ENCODE measurements around the gene WDR31.
"Not testable (repeated sequence)": the region's sequence is repeated elsewhere in the genome, so short reads cannot be mapped to it uniquely, and the experiment has no call there.

The WDR31 gene

DNA sequence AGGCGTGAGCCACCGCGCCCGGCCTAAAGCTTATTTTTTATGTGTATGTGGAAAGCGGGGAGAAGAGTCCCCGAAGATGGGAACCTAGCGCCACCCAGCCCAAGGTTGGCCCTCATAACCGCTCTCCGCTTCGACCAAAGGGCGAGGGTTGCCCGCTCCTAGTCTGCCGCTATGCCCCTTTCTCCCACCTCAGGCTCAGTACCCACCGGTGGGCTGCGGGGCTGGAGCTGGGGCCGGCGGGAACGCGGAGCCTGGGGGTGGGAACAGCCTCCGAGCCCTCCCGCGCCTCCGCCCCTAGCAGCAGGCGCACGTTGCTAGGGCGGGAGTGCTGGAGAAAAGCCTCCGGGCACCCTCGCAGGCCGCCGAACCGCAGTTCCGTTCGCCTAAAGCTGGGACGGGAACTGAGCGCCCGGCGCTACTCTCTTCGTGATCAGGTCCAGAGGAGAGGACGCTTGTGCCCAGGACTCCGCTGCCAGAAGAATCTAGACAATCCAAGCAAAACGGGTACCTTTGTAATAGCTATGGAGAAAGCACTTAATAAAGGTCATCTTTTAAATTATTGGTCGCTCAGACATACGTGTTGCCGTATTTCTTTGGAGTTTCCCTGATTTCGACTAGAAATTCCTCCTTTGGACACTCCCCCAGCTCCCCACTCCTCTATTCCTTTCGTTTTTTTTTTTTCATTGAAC, at the start of gene WDR31:
Gene WDR31, minus strand, starts transcription at position 265 of the 689 bp plus-strand sequence. CDS start 8,253 bp downstream, outside the sequence.
- peak; percentile 84 for DNase-seq

DNA sequence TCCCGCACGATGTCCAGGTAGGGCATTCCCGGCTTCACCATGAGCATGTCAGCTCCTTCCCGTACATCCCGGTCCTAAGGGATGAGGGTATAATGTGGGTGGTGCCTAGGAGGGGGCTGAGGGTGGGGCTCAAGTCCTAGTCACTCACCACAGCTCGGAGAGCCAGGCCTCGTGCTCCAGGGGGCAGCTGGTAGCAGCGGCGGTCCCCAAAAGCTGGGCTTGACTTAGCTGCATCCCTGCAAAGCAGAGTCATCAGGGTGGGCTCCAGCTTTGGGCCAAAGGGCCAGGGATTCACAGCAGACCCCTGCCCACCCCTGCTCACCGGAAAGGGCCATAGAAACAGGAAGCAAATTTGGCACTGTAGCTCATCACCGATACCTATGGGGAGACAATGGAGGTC, 49.4 kb upstream of the WDR31 start:
- no peak for DNase-seq

DNA sequence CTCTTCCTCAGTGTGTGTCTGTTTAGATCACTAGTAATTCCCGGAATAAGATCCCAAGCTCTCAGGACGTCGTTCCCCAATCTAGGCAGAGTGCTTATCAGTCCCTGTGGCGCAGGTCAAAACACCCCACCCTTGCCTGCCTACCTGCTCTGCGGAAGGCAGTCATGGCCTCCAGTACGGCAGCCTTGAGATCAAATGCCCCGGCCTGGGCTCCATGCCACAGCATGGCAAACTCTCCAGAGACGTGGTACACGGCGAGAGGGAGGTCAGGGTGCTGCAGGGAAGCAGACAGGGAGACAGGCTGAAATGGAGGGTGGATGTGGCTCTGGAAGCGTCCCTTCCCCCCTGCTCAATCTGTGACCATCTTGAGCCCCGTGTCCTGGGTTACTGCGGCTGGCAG, 48.8 kb upstream of the WDR31 start:
- no peak for DNase-seq

DNA sequence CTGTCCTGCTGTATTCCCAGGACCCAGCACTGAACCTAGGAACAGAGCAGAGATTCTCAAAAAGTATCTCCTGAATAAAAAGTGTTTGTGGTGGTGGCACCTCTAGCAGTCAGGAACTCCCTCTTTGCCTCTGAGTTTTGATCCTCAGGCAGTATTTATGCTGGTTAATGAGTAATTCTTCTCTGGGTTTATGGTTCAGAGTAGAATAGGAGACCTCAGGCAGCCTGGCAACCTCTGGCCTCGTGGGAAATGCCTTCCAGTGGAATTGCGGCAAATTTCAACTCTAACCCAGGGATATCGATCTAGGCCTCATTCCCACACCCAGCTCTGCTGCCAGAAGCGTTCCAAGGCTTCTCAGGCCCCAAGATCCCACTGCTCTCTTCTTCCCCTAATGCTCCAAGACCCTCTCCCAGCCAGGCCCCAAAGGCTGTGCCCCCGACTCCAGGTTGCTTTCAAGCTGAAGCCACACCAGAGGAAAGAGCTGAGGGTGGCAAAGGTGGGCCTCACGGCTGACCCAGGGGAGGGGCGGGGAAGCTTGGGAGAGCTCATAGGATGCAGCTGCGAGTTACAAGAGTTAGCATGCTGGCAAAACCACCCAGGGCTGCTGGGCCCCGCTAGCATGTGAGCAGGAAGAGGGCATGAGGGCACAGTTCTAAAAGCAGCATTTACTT, 47.6 kb upstream of the WDR31 start:
- no peak for DNase-seq

DNA sequence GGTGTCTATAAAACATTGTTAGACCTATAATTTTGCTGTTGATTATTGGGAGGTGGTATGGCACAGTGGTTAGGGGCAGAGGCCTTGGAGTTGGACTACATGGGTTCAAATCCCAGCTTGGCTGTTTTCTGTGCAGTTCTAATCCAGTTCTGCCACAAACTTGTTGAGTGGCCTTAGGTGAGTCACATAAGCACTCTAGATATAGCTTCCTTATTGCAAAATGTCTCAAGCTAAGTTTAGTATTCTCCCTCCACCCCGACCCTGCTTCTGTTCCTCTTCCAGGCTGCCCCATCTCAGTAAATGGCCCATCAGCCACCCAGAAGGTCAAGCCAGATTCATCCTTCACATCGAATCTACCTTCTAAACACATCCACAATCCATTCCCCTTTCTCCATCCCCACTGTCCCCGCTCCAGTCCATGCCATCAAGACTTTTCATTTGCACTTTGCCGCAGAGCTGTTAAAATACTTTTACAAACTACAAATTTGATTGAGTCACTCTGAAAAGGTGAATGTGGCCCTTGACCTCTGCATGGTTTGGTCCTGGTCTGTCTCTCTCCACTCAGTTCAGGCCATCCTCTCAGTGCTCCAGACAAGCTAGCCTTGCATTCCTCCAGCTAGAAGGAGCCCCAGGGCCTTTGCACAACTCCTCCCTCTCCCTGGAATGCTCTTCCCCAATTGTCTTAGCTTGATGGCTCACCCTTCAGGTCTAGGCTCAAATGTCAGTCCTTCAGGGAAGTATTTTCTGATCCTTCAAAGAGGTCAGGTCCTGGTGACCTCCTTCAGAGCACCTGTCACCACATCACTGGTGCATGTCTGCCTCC, 46.7 kb upstream of the WDR31 start:
- no peak for DNase-seq

DNA sequence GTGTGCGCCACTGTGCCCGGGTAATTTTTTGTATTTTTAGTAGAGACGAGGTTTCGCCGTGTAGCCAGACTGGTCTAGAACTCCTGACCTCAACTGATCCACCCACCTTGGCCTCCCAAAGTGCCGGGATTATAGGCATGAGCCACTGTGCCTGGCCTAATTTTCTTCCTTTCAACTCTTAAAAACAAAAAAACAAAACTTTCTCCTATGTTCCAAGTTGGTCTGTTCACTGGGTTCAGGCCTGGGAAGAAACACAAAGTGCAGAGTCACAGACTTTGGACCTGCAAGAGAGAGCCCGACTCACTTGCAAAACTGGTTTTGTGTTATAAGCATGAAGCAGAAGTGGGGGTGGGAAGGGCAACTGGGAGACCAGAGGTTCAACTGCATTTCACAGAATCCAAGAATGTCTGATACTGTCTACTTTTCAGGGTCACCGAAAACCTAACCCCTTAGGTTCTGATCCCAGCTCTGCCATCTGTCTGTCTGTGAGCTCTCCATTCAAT, 41.9 kb upstream of the WDR31 start:
- no peak for DNase-seq

DNA sequence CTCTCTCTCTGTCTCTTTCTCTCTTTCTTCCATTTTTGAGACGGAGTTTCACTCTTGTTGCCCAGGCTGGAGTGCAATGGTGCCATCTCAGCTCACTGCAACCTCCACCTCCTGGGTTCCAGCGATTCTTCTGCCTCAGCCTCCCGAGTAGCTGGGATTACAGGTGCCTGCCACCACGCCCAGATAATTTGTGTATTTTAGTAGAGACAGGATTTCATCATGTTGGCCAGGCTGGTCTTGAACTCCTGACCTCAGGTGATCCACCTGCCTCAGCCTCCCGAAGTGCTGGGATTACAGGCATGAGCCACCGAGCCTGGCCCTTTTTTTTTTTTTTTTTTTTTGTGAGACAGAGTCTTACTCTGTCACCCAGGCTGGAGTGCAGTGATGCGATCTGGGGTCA, 41.4 kb upstream of the WDR31 start:
- DNase-seq = not testable (repeated sequence)

DNA sequence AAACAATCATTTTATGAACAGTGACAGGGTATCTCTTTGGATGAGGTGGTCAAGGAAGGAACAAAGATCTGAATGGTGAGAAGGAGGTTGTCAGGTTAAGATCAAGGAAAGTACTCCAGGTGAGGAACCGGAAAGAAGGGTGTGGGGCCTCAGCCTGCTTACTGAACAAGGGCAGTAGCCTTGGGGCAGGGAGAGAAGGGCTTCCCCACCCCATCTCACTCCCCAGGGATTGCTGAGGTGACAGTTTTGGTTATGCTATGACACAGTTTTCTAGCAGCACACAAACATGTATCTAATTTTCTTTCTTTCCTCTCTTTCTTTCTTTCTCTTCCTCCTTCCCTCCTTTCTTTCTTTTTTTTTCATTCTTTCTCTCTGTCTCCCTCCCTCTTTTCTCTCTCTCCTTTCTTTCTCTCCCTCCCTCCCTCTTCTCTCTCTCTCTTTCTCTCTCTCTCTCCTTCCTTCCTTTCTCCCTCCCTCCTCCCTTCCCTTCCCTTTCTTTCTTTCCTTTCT, 40.8 kb upstream of the WDR31 start:
- DNase-seq = no peak

DNA sequence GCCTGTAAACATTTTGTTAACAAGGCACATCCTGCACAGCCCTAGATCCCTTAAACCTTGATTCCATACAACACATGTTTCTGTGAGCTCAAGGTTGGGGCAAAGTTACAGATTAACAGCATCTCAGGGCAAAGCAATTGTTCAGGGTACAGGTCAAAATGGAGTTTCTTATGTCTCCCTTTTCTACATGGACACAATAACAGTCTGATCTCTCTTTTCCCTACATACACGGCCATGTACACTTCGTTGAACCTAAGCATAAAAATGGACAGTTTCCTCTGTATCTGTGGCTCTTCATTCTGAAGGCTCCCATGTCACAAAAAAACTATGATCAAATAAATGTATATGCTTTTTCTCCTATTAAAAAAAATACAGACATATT, 39.7 kb upstream of the WDR31 start:
- not testable (repeated sequence) for DNase-seq

DNA sequence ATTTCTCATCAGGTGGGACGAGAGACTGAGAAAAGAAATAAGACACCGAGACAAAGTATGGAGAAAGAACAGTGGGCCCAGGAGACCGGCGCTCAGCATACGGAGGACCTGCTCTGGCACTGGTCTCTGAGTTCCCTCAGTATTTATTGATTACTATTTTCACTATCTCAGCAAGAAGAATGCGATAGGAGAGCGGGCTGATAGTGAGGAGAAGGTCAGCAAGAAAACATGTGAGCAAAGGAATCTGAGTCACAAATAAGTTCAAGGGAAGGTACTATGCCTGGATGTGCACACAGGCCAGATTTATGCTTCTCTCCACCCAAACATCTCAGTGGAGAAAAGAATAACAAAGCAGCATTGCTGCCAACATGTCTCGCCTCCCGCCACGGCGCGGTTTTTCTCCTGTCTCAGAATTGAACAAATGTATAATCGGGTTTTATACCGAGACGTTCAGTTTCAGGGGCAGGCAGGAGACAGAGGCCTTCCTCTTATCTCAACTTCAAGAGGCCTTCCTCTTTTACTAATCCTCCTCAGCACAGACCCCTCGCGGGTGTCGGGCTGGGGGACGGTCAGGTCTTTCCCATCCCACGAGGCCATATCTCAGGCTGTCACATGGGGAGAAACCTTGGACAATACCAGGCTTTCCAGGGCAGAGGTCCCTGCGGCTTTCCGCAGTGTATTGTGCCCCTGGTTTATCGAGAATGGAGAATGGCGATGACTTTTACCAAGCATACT, 39.2 kb upstream of the WDR31 start:
- not testable (repeated sequence) for DNase-seq

DNA sequence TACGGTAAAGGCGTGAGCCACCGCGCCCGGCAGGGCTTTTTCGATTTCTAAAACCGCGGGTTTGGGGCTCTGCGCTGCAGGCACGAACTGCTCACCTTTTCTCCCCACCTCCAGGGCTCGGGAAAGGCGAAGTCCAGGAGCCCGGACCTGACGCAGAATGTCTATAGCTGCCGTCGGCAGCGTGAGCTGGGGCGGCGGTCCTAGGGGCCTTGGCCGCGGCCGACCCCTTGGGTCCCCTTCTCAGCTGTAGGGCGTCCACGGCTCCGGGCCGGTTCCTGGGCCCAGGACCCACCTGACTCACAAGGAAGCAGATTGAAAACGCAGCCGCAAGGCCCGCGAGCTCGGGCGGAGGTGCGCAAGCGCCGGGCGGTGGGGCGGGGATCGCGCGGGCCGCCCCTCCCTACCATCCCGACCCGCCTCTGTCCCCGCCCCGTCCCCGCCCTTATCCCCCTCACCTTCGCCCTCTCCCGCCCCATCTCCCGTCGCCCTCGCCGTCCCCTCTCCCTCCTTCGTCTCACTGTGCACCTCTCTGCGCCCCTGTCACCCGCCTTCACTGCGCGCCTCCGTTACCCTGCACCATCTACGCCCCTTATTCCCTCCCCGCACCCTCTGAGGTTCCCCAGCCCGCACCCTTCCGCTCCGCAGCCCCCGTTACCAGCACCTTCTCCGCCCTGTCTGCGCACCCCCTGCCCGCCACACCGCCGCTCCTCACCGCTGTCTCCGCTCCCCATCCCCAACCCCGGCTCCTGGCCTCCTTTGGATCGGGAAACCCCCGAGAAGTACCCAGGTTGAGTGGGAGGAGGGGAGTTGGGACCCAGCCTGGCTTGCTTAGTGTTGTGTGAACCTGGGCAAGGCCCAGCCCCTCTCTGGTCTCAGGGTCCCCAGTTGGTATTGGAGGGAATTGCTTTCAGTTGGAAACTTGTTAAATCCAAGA, 36.8 kb upstream of the WDR31 start, which contains the start of gene HDHD3:
Gene HDHD3, minus strand, starts transcription at position 353 of the 934 bp plus-strand sequence. CDS start 2,632 bp downstream, outside the sequence.
- DNase-seq = peak; percentile 60

DNA sequence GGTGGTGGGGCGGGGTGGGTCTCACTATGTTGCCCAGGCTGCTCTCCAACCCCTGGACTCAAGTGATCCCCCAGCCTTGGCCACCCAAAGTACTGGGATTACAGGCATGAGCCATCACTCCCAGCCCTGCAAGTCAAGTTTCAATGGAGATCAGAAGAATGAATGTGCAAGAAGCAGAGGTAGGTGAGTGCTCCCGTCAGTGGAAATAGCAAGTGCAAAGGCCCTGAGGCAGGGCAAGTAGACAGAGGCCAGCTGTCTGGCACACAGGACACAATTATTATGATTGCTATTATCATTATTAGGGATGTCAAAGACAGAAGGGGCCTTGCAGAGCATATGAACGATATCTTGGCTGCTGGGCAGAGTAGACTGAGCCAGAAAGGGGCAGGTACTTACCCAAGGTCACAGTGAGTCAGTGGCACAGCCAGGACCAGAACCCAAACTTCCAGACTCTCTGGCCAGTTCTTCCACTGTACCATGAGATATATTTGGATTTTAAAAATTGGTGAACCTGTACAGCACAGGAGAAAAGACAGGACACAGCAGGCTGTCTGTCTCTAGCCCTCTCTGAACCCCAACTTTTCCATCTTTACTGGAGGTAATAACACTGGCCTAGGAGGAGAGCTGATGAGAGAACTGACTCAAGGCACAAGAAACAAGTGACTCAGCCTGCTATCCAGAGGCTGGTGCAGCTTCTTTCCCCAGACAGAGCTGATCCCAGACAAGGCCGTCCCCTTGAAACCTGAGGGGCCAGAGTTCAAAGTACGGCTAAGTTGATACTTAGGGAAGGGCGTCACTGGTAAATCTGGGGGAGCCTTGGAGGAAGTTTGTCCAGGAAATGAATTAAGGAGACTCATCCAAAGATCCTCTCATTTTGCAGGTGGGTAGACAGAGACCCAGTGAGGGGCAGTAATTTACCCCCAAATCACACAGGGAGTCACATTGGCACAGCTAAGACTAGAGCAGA, 35.3 kb upstream of the WDR31 start:
- DNase-seq = peak; percentile 21

DNA sequence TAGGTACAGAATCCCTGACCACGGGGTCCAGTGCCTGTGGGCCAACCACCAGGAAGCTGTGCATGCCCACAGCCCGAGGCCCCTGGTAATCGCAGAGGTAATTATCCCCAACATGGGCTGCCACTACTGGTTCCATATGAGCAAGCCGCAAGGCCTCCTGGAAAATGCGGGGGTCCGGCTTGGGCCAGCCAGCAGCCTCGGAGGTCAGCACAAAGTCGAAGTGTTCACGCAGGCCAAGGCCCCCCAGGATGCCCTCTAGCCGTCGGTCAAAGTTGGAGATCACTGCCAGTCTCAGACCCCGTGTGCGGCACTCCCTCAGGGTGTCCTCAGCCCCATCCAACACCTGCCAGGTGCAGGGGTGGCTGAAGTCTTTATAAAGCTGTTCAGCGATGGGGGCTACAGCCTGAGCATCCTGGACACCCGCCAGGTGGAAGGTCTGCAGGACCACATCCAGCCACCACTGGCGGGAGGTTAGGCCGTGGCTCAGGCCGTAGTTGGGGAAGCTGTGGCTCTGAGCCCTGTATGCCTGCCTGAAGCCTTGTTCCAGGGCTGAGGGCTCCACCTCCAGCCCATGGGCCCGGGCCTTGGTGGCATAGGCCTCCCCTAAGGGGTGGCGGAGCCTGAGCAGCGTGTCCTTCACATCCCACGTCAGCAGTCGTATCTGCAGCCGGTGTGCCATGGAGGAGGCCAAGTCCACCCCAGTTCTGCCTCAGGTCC, 33.8 kb upstream of the WDR31 start:
- DNase-seq = no peak

DNA sequence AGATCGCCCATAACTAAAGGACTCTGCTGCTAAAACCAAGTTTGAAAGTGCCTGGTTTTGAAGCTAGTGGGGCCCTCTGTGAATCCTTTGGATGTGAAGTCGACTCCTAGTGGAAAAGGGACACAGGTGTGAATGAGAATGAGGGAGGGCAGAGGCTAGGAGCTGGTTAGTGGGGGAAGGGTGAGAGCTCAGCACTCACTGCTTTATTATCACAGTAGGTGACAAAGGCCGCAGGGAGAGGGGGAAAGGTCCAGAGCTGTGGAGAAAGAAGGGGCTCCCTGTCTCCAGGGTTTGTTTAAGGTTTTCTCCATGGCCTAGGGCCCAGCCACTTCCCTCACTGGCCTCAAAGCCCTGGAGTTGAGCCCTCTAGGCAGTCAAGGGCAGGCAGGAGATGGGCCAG, 33.2 kb upstream of the WDR31 start:
- DNase-seq = no peak

DNA sequence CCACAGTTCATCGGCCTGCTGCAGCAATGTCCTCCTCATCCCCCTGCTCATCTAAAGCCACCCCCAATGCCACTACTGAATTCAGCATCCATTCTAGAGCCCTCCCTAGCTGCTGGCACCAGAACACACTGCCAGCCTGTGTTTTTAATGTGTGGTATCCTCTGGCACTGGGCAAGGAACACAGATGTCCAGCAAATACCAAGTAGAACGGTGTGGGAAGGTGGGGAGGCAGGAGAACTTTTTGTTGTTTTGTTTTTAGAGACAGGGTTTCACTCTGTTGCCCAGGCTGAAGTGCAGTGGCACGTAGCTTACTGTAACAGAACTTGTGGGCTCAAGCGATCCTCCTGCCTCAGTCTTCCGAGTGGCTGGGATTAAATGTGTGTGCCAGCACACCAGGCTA, 32.0 kb upstream of the WDR31 start:
- no peak for DNase-seq

DNA sequence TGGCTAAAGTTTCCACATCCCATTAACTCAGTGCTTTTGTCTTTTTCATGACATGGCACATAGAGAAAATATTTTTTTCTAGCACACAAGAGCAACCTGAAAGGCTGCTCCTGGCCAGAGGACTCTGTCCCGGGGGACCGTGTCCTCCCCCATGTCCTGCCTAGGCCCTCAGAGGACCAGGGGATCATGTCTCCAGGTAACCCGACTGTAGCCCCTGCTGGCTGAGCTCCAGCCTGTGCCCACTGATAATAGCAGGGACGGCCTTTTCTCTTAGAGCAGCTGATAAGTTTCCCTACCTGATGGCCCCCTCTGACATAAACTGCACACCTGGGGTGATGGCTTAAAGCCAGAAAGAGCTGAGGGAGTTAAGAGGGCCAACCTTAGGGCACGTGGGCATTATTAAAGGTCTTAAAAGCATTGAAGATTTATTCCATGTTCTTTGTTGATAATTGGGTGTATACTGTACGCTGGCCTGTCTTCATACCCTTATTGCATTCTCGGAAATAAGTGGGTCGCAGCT, 30.8 kb upstream of the WDR31 start:
- no peak for DNase-seq

DNA sequence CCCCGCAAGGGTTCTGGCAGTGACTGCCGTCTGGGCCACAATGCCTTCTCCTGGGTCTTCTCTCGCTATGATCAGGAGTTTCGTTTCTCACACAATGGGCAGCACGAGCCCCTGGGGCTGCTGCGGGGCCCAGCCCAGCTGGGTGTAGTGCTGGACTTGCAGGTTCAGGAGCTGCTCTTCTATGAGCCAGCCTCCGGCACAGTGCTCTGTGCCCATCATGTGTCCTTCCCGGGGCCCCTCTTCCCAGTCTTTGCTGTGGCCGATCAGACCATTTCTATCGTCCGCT, 29.7 kb upstream of the WDR31 start:
- no peak for DNase-seq

DNA sequence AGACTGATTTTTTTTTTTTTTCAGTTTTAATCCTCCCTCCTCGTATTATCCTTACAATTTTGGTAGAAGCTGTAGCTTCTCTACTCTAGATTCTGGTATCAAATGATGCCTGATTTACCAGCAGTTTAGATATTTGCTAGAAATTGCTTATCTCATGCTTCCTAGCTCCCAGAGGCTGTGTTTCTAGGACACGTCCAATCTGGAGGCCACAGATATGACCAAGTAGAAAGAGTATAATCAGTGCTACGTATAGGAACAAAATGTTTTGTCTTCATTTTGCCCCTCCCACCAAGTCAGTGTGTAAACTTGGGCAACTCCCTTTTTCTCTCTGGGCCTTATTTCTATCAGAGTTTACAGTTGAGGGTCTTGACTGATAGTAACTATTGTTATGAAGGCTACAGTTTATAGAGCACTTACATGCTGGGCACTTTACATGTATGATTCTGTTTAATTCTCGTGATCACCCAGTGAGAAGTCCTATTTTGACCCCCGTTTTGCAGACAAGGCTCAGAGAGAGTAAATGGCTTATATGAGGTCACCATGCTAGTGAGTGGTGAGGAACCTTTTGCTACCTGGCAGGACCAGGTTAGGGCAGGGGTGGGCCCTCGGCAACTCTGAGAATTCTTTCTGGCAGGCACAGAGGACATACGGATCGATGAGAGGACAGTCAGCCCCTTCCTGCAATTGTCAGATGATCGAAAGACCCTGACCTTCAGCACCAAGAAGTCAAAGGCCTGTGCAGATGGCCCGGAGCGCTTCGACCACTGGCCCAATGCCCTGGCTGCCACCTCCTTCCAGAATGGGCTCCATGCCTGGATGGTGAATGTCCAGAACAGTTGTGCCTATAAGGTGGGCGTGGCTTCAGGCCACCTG, 29.1 kb upstream of the WDR31 start:
- no peak for DNase-seq
